Activated CD4-positive, alpha-beta T cell treated with anti-CD3 and anti-CD28 coated beads, Interleukin-10, Interleukin-2, amounts not matched to agents 100 ng/mL and 50 ng/mL, durations not matched to agents 16 hours and 8 hours (primary cell): ENCODE measurements around the gene SMC6.

ENCODE experiments used
- DNase-seq: peaks from one replicate; pipeline ENCODE4 v3.0.0-alpha.2; 2020

The SMC6 gene

DNA sequence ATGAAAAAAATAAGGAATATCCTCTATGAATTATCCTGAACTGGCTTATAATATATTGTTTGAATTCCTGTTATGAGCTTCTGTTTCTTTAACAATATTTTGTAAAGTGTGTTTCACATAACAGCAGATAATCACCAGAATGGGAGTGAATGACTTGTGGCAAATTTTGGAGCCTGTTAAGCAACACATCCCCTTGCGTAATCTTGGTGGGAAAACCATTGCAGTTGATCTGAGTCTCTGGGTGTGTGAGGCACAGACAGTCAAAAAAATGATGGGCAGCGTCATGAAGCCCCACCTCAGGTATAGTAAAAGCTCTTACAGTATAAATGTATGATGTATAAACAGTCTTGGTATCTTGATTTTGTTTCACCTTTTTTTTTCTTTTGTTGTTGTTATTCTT, 6.2 kb upstream of the SMC6 start:
- DNase-seq: no peak

DNA sequence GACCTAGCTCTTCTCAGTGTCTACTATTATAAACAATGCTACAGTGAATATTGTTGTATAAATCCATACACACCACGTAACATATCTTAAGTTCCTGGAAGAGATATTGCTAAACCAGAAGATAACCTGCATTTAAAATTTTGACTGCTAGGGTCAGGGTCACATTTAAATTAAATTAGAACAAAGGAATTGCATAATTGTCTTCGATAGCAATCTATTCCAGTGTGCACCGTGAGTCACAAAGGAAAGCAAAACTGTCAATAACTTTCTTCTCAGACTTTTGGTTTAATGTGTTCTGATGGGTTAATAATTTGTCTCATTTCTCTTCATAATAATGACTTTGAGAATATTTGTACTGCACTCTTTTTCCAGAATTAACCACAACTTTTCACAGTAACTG, 4.5 kb upstream of the SMC6 start:
- no peak for DNase-seq

DNA sequence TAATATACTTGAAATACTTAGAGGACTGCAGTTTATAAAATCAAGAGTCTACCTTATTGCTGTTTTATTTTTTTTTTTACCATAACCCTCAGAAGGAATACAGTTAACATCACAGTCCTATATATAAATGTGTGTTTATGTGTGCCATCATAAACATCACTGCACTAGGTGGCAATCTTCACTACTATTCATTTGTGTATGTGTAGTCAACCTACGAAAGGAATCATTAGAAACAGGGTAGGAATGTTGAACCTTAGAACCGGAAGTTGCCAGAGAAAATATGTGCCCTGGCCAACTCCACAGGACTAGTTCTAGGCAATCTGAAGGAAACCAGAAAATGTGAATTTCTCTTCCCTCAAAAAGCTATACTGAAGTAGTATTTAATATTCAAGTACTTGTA, 3.7 kb upstream of the SMC6 start:
- DNase-seq: no peak

DNA sequence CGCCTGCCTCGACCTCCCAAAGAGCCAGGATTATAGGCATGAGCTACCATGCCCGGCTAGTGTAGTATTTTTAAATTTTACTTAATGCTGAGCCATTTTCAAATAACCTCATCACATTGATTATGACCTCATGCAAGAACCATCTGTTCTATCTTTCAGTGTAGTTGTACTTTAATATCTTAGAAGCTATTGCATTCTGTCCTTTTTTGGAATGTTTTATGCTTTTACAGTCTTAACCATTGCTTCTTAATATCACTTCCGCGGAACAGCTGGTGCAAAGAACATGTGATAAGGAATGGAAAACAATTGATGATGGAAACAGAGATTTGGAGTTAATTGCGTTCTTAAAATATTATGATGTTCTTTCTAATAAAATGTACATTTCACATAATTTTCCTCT, 3.1 kb upstream of the SMC6 start:
- DNase-seq: no peak

DNA sequence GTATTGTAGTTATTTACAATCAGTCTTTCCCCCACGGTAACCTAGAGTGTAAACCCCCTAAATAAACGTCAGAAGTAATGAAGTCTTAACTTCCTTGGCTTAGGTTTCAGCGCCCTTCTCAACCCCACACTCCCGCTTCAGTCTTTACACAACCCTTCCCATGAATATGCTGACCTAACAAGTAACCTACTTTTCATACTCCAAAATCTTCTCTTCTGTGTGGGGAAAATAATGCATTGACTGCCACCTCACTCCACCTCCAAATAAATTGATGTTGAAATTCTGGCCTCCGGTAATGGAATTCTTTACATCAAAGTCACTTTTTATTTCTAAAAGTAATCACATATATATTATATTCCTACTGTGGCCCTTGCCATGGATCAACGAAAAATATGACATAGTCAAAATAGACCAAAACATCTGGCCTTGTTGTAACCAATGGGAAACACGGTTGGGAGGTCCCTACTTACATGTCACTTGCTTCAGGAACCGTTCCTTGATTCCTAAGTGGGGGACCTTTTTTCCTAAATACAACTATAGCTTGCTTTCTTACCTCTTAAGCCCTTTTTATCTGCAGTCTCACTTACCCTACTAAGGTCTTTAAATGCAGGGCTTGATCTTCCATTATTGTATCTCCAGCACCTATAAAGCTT, 1.3 kb upstream of the SMC6 start:
- no peak for DNase-seq

DNA sequence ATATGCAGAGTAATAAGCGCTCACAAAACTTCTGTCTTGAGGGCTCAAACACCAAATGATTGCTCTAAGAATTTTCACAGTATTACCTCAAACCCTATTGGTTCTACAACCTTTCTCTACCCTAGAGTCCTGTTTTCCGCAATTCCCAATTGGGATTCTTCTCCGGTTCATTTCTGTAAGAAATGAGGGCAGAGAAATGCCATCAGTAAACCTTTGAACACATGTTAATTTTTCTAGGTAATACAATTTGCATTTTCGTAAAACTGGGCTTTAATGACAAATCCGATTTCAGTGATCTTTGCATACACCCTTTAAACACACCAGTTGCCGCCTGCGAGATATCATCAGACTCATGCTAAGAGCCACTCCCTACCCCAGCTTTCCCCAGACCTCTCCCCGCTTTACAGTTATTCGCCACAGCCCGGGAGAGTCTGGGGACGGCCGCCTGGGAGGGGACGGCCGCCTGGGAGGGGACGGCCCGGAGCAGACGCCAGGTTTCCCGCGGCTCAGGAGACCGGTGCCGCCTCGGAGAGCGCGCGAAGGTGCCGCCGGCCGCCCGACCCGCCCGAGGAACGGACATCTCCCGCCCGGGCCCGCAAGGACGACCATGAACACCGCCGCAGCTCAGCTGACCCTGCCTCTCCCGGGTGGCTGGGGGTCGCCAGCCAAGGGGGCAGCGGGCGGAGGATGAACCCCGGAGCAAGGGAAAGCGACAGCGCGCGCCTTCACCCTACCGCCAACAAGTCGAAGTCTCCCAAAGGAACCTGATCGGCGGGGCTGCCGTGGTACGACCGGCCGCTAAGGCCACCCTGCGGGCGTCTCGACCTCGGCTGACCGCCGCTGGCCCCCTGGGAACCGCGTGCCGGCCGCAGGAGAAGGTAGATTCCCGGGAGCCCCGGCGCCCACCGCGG, 463 bp downstream of the SMC6 start:
- DNase-seq: peak; percentile 53

DNA sequence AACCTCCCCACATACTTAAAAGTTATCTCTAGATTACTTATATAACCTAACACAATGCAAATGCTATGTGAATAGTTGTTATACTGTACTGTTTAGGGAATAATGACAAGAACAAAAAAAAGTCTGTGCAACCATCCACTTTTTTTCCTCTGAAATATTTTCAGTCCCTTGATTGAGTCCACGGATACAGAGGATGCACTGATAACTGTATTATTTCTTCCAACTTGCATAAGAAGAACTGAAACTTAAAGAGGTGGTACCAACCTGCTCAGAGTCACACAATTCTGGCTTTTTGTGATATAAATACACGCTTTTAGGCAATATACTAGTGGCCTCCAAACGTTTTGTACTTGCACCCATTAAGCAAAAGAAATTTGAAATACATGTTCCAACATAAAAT, 1.4 kb downstream of the SMC6 start:
- no peak for DNase-seq

DNA sequence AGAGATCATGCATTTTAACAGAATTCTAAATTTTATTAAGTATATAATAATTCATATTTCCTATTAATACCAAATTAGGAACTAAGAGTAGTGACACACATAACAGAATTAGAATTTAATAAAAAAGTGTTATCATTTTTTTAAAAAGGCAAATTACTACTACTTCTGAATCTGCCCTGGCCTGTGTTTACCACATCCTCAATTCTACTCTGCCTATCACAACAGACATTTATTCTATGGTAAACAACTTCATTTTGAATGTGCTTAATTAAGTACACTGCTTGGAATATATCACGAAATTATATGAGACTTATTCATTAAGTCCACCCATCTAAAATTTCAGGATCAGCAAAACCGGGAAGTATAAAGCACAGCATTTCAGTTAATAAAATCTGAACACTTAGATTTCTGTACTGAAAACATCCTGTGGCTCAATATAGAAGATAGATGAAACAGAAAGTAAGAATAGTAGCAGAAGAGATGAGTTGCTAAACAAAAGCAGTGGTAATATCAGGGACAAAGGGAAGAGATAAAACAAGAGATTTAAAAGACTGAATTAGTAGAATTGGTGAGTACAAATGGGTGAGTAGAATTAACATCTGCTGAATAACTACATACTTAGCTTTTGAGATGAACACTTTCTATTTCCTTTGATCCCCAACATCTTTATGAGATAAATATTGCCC, 3.7 kb downstream of the SMC6 start:
- no peak for DNase-seq

DNA sequence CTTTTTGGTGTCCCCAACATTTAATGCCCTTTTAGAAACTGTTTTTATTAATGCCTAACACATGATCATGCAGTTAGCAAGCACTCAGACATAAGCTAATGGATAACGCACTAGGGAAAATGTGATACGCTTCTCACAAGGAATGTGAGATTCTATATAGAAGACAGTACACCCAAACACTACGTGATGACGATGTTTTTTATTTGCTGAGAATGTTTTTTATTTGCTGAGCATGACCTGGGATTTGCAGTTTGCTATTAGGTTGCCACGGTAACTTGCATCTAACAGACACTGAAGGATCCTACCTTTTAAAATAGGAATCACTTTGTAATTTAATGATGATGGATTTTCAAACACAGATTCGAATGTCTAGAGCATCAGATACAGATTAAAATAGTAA, 4.9 kb downstream of the SMC6 start:
- DNase-seq: no peak

DNA sequence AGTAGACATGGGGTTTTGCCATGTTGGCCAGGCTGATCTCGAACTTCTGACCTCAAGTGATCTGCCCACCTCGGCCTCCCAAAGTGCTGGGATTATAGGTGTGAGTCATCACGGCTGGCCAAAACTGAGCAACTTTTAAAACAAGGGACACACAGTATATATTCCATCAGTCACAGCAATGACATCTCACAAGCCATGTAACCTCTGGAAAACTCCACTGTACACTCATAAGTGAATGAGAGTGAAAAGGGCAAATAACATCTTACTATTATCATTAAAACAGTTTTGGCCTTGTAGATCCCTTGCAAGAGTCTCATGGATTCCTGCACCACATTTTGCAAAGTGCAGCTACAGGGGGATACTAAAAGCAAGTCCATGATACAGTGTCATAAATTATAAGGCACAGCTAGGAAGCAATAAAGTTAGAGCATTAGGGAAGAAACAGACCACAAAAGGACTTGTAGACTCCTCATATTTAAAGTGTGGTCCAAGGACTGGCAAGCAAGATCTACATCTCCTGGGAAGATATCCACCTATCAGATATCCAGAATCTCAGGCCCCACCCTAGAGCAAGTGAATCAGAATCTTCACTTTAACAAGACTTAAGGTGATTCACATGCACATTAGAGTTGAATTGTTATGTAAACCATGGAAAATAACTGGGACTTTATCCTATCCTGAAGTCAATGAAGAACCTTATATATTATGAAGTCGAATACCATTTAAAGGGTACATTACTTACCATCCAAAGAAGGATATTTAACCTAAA, 5.7 kb downstream of the SMC6 start:
- no peak for DNase-seq

DNA sequence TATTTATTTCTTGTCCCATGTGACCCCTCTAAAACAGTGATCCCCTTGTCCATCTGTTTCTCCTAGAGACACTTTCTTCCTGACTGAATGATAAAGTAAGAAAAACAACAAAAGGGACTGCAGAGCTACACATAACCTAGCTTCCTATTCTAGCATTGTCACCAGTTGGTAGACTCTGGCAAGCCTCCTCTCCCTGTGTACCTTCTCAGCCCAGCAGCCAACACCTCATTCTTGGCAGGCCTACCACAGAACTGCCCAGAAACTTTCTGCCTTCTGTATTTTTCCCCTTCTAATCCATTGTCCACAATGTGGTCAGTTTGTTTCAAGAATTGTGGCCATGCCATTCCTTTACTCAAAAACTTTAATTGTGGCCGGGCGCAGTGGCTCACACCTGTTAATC, 13.4 kb downstream of the SMC6 start:
- no peak for DNase-seq

DNA sequence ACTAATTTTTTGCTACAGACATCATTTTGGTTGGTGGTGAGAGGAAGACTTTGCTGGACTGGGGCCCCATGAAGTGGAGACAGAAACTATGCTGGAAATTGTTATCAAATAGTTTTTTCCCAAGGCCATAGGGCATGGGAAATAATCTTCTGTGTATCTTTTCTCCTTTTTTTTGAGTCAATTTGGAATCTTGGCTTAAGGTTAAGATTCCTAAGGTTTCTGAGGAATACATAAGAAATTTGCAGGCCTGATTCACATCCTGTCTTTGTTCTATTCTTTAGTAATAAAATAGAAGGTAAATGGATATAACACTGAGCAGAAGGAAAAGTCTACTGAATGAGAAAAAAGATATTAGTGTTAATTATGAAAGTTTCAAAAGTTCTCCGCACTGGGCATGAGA, 16.6 kb downstream of the SMC6 start:
- DNase-seq: no peak

DNA sequence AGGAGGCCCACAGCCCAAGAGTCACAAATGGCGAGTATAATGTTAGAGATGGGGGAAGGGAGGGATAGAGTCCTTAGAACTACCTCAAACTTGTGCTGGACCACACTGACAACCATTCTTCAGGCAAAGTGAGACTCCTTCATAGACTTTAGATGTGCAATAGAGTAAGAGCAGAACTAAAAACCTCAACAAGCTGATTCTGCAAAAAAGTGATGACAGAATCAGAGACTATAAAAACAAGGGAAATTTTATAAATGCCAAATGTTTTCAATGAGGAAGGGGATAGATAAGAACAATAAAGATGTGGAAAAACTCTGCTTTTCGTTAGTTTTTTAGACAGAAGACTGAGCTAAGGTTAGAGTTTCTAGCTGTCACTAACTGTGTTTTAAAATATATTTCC, 17.7 kb downstream of the SMC6 start:
- no peak for DNase-seq

DNA sequence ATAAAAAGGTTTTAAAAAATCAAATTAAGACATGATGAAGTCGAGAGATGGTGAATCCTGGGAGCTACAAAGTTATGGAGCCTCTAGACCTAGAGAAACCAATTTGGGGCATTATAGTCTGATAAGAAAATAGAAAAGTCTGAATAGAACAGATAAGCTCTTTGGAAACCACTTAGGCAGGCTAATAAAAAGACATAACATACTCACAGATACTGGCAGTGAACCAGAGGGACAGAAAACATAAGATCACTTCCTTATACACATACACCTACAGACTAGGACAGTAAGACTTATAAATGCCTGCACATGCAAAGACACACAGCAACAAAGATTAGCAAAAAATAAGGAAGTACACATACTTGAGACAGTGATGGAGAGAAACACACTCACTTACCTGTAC, 20.0 kb downstream of the SMC6 start:
- DNase-seq: no peak

DNA sequence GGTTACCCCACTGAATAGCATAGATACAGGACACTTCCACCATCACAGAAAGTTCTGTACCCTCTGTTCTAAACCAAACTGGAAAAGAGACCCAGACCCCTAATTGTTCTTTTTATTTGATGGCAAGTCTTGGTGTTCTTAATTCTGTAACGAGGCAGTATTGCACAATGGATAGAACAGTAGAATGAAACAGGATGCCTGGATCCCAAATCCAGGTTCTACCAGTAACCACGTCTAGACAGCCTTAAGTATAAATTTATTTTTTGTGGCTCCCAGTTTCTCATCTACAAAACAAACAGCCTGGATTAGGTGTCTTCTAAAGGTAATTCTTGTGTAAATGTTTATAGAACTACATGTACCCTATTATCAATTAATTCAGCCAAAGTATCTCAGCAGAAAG, 23.7 kb downstream of the SMC6 start:
- no peak for DNase-seq

DNA sequence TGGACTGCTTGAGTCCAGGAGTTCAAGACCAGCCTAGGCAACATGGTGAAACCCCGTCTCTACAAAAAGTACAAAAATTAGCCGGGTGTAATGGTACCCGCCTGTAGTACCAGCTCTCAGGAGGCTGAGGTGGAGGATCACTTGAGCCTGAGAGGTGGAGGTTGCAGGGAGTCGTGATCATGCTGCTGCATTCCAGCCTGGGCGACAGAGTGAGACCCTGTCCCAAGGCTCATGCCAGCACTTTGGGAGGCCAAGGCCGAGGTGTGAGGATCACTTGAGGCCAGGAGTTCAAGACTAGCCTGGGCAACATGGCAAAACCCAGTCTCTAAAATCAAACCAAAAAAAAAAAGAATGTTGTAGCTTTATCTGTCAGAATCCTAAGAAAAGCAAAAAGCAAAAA, 25.4 kb downstream of the SMC6 start:
- DNase-seq: no peak

DNA sequence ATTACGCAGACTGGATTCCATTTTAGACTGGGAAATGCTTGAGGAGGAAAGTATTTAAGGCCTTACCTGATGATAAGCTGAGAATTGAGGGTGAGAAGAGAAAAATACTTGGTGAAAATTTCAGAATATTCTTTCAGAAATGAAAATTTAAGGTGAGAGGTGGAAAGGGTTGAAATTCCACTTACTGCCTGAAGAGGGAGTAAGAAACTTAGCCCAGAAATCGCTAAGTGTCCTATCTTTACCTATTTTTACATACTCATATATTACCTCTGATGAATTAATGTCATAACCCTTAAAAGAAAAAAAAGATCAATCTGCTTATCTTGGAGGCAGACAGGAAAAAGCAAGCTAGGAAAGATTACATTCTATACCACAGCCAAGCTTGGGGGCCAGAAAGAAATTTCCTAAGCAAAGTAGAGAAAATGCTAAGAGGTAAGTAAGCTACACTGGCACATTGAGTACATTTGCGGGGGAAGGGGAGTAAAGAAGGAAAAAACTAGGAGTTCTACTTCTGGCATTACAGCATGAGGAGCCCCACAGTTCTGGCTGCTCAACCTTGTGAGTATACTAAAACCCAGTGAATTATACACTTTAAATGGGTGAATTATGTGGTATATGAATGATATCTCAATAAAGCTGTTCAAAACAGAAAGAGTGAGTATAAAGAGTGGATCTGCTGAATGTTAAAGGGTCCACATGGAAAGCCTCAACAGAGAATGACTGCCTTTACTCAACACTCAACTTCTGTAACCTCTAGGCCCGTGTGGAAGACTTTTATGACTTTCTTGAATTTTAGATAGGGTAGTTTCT, 33.8 kb downstream of the SMC6 start:
- peak; percentile 14 for DNase-seq

DNA sequence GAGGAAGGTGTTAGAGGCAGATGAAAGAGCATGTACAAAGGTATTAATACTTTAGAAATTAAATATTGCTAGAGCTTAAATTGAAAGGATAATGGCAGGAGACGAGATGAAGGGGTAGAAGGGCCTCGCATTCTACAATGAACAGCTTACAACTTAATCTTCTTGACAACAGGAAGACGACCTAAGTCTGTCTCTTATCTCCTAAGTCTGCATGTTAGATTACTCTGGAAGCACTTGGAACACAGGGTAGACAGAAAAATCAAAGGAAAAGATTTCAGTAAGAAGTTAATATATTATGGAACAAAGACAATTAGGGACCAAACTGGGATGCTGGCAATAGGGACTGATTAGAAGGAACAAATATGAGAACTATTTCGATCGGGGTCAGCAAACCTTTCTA, 34.9 kb downstream of the SMC6 start:
- DNase-seq: no peak

DNA sequence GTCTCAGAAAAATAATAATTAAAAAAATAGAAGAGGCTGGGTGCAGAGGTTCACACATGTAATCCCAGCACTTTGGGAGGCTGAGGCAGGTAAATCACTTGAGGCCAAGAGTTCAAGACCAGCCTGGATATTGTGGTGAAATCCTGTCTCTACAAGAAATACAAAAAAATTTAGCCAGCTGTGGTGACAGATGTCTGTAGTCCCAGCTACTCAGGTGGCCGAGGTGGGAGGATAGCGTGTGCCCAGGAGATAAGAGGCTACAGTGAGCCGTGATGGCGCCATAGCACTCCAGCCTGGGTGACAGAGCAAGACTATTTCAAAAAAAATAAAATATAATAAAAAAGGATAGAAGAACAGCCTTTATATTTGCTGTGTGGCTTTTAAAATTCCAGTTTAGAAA, 35.9 kb downstream of the SMC6 start:
- no peak for DNase-seq

DNA sequence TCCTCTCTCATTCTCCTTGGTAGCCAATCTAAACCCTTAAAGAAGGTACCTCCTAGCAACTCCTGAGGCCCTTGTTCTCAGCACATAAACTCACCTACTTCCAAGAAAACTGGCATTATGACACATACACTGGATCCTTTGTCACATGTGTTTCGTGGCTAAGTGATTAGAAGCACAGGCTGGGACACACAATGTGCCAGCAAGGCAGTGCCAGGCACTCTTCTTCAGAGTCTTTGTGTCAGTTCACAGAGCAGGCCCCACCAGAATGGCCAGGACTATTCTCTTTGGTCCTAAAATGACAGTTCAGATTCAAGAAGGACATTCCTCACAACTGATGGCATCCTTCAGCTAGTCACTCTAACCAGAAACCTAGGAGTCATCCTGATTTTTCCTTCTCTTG, 40.3 kb downstream of the SMC6 start:
- peak; percentile 5 for DNase-seq

DNA sequence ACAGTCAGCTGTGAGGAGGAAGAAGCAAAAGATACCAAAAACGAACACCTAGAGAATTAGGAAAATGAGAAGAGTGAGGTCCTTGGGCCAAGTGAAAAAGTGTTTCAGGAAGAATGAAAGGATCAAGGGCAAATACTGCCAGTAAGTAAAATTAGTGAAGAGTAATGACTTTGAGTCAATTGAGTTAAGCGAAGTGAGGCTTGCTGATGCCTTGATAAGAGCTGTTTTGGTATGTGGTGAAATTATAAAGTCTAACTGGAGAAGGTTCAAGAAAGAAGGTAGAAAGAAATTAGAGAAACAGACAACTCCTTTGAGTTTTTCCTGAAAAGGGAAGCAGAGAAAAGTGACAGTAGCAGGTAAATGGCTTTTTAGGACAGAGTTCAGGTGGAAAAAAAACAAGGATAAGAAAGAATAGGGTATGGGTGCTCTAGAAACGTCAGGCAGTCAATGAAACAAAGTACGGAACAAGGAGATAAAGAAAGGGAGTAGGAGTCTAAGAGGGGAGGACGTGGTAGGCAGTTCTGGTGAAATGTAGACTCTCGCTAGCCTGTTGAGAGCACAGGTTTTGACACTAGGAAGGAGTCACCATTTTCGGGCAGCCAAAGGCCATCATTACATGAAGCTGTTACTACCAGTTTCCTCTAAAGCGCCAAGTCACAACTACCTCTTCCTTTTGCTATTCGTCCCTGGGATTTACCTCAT, 42.9 kb downstream of the SMC6 start:
- no peak for DNase-seq

DNA sequence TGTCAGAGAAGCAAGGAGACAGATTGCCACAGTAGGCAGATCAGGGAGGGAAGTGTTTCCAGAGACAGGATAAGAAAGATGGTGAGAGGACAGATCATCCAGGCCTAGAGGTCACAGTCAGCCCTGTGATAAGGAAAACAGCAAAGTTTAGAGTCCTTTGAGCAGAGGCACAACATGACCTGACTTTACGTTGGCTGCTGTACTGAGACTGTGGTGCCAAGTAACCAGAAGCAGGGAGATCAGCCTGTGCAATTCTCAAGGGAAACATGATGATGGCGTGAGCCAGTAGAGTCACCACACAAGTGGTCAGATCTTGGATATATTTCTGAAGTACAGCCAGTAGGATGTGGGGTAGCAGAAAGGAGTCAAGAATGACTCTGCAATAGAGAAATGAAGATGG, 43.7 kb downstream of the SMC6 start:
- no peak for DNase-seq
